Urothelium cell line (cell line): ENCODE measurements around the gene INO80E.

ENCODE experiments used
- DNase-seq: peaks from one replicate; pipeline ENCODE4 v3.0.0; 2011; ENCODE audit warnings: low spot score, mixed read lengths
- FAIRE-seq: peaks from 2 replicates; lab custom pipeline; 2011; peaks lifted over from hg19 to GRCh38; lab: Jason Lieb, UNC

Gene INO80E

GRCh38 chr16:29975134-29975538 lies 20.9 kb upstream of the INO80E start:
- FAIRE-seq: no peak
- no peak for DNase-seq

- DNase-seq (no peak), FAIRE-seq (no peak)
These were observed 20.1 kb upstream of the INO80E start for GRCh38 chr16:29975811-29976511.

- DNase-seq (no peak), FAIRE-seq (no peak)
These were observed 18.8 kb upstream of the INO80E start for GRCh38 chr16:29977063-29977825.

- DNase-seq (no peak), FAIRE-seq (no peak)
These were observed 18.0 kb upstream of the INO80E start for GRCh38 chr16:29978081-29978480.

- no peak for FAIRE-seq
These were observed 17.3 kb upstream of the INO80E start for GRCh38 chr16:29978564-29979270.

GRCh38 chr16:29982560-29983419 lies 13.3 kb upstream of the INO80E start:
- FAIRE-seq (no peak), DNase-seq (no peak)

More at GRCh38 chr16:29978564-29979270, 17.3 kb upstream of the INO80E start:
- no peak for DNase-seq

- DNase-seq (no peak), FAIRE-seq (no peak)
These were observed 12.5 kb upstream of the INO80E start for GRCh38 chr16:29983420-29984136.

GRCh38 chr16:29984137-29984763 lies 11.8 kb upstream of the INO80E start:
- DNase-seq (no peak), FAIRE-seq (no peak)

GRCh38 chr16:29984764-29985147 lies 11.3 kb upstream of the INO80E start:
- FAIRE-seq: no peak
- DNase-seq: no peak

GRCh38 chr16:29985271-29985811 lies 10.7 kb upstream of the INO80E start:
- FAIRE-seq (no peak), DNase-seq (no peak)

- no peak for FAIRE-seq
- no peak for DNase-seq
These were observed 9.8 kb upstream of the INO80E start for GRCh38 chr16:29986231-29986630.

- DNase-seq (no peak), FAIRE-seq (no peak)
These were observed 9.1 kb upstream of the INO80E start for GRCh38 chr16:29986931-29987330.

- no peak for FAIRE-seq
These were observed 8.5 kb upstream of the INO80E start for GRCh38 chr16:29987371-29988085.

GRCh38 chr16:29988346-29989075 lies 7.5 kb upstream of the INO80E start:
- FAIRE-seq (no peak), DNase-seq (no peak)

More at GRCh38 chr16:29987371-29988085, 8.5 kb upstream of the INO80E start:
- DNase-seq: no peak

- FAIRE-seq (no peak), DNase-seq (no peak)
These were observed 6.8 kb upstream of the INO80E start for GRCh38 chr16:29989111-29989858.

- DNase-seq: no peak
- FAIRE-seq: no peak
These were observed 6.0 kb upstream of the INO80E start for GRCh38 chr16:29990034-29990433.

GRCh38 chr16:29990883-29991570 lies 5.0 kb upstream of the INO80E start:
- DNase-seq (no peak), FAIRE-seq (no peak)
